Adipose tissue (tissue), 3 donors: ENCODE results near the gene NDUFA11. TPM values are rescaled to one million over a fixed set of nuclear protein-coding genes. Genes with fewer than 3 reads are reported as not detected.

Source experiments
- H3K27ac ChIP-seq: one replicate; pipeline ENCODE4 v1.5.1; 2013; ENCODE audit warnings: low read depth, low read length
- WGBS, 3 donors: extraction: QIAGEN DNeasy Blood & Tissue Kit; methylation state at CpG; one replicate each; pipeline ENCODE4 v1.1.7; 2013; 5-methylcytosine and 5-hydroxymethylcytosine counted together
- polyA plus RNA-seq, 3 donors: library from polyadenylated mRNA; stranded (reverse); fragments of 200-250 nt; gene quantifications; one replicate each; pipeline ENCODE4 v1.2.3, GENCODE V29; 2013
- donor health status: healthy with polysubstance abuse.
- donor health status: Bipolar disorder and iron deficiency.
- donor health status: healthy.

NDUFA11 gene
- polyA plus RNA-seq, 3 donors = 231 to 455 (median 364) TPM

DNA sequence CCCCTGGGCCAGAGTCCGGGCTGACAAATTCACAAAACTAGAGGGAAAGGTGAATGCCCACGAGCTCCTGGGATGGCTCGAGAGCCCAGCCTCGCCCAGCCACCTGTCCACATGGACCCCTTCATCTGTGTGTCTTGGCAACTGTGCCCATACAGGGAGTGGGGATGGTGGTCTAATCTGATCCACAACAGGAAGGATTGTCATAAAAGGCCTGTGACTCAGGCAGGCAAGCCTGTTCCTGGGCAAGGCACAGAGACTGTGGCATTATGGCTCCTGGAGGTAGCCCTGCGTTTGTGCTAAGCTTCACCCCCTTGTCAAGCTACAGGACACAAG, 30.4 kb upstream of the NDUFA11 start:
- H3K27ac ChIP-seq = no peak overlapping the region
- WGBS, 3 donors = 66 to 87% (median 84%) methylated on average over 5 of the region's 5 CpGs

DNA sequence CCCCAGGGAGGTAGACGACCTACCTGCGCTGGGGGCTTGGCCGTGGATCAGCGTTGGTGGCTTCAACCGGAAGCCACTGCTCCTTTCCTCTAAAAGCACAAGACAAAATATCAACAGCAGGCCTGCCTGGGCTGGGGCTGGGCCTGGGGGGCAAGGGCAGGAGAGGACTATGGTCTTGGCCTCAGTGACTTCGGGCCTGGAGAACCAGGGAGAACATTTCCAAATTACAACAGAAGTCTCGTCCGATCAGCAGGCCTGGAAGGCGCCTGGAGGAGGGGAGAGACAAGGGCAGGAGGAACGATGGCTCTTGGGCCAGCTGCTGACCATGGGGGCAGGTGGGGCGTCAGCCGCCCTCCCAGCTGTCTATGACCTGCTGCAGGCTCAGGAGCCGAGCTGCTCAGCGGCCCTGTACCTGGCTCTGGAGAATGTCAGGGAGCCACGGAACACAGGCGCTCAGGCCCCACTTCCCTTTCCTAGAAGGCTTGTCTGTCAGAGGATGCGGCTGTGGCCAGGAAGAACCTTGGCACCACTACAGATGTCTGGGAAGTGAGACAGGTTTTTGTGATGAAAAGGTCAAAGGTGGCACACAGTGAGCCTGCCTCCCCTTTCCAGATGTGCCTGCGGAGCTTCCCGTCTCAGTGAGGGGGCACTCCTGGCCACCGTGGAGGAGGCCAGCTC, 29.9 kb upstream of the NDUFA11 start:
- WGBS, 3 donors = 82 to 85% (median 83%) methylated on average over 20 of the region's 20 CpGs
- no peak overlapping the region for H3K27ac ChIP-seq

DNA sequence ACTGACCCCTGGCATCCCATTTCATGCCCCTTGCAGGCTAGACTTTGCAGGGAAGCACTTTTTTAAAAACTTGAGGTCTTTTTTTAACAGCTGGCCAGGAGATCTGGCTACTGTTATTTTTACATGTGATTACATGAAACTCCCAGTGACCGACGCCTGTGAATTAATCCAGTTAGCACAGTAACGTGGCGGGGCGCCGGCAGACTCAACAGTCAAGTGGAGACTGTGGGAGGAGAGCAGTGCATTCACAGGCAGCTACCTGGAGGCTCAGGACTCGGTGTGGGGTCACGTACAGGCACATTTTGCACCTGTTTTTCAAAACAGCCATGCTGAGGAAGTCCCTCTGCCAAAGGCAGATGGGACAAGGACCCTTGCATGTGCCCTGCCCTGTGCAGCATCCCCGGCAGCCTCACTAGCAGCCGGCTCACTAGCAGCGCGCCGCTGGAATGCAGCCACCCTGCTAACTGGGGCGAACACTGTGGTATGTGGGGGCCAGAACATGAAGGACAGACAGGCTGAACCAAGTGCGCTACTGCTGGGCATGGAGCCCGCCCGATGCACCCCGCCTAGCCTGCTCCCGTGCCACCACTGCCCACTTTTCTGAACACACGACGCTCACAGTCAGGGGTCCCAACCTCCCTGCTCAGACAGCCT, 29.1 kb upstream of the NDUFA11 start:
- WGBS, 3 donors = 91 to 95% (median 94%) methylated on average over 21 of the region's 21 CpGs
- no peak overlapping the region for H3K27ac ChIP-seq

- no peak overlapping the region for H3K27ac ChIP-seq
- 94 to 97% (median 96%) methylated on average over 18 of the region's 18 CpGs for WGBS, 3 donors
Measured at GRCh38 chr19:5932146-5932545, 28.6 kb upstream of the NDUFA11 start.

DNA sequence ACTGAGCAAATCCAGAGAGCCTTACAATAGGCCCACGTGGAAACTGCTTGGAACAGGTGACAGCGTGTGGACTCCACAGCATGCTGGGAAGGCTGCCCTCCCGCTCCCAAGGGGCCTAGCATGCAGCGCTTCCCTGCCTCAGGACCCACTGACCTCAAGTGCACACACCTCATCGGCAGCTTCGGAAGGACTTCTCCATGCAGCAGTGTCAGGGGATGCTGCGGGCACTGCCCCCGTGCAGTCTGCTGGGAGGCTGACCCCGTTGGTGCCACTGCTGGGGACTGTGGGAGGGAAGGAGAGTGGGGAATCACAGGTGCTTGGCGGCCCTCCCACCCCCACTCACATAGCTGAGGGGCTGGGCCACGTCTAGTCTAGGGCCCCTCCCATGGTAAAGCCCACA, 27.7 kb upstream of the NDUFA11 start:
- 87 to 93% (median 87%) methylated on average over 11 of the region's 11 CpGs for WGBS, 3 donors
- no peak overlapping the region for H3K27ac ChIP-seq

GRCh38 chr19:5929625-5930024, 26.0 kb upstream of the NDUFA11 start:
- no peak overlapping the region for H3K27ac ChIP-seq
- WGBS, 3 donors = 78 to 85% (median 83%) methylated on average over 14 of the region's 14 CpGs

DNA sequence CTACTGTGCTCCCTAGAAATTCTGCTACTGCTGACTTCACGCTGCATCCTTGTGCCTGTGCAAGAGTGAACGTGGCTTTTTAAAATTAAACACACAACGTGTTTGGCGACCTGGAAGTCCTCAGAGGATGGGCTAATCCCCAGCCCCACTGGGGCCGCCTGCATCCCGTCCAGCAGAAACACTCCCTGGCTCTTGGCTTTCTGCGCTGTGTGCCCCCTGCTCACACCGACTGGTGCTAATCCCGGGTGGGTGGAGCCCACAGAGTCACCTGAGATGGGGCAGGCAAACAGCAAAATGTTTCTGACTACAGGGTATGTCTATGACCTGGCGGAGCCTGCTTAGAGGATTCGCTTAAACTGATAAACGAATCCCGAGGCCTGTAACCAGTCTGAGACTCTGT, 25.6 kb upstream of the NDUFA11 start:
- WGBS, 3 donors = 87 to 89% (median 88%) methylated on average over 13 of the region's 13 CpGs
- H3K27ac ChIP-seq = no peak overlapping the region

DNA sequence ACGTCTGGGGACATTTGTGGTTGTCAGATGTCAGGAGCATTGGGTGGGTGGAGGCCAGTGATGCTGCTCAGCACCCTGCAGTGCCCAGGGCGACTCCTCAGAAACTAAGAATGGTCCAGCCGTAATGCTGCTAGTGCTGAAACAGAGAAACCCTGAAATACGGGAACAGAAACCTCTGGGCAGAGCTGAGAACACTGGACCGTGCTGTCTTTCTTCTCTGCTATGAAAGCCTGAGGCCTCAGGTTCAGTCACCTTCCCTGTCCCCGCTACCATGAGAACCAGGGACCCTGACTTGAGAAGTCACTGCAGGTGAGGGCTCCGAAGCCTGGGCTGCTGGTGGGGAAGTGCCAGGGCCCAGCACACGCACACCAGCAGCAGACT, 23.8 kb upstream of the NDUFA11 start:
- no peak overlapping the region for H3K27ac ChIP-seq
- 82 to 93% (median 84%) methylated on average over 8 of the region's 8 CpGs for WGBS, 3 donors

DNA sequence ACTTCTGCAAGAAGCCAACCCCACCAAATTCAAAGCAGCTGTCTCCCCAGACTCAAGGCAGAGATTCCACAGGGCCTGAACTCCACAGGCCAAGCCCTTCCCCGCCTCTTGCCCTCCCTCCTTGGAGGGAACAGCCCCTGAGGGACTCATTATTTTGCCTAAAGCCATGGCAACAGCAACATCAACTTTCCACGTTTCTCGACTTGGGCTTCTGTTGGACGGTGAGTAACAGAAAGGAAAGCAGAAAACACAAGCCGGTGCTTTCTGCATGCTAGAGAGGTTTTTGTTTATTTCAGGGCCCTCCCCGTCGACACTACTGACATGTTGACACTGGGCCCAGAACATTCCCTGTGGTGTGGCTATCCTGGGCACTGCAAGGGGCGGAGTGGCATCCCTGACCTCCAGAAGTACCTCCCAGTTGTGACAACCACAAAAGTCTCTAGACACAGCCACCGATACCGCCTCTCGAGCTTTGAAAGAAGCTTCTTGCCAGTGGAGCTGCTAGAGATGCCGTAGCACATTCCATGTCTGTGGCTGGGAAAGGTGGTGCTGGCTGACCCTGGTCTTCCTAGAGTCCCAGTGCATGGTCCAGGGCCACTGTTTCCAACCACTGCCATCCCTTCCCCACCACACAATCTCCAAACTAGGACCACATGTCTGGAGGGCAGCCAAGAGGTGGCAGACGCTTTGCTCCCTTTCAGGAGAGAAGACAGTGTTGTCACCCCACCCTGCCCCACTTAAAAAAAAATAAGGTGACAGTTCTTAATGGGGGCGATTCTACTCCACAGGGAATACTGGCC, 23.3 kb upstream of the NDUFA11 start:
- no peak overlapping the region for H3K27ac ChIP-seq
- WGBS, 3 donors = 57 to 77% (median 59%) methylated on average over 14 of the region's 14 CpGs

GRCh38 chr19:5925830-5926427, 22.3 kb upstream of the NDUFA11 start:
- H3K27ac ChIP-seq = peak overlapping the region; percentile 13
- WGBS, 3 donors = 77 to 91% (median 82%) methylated on average over 18 of the region's 18 CpGs

DNA sequence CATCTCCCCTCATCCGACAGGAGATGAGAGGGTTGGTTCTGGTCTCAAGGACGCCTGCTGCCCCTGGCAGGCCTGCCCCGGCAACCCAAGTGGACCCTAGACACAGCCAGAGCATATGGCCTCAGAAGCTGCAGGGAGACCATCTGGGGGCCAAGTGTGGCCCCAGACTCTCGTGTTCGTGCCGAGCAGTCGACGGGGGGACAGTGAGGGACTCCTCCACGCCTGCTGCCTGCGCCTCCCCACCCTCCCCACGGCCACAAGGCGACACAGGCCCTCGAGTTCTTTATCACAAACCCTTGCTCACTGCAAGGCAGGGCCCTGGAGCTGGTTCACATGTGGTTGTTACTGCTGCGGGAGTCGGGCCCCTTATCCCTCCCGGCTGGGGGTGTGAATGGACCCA, 19.8 kb upstream of the NDUFA11 start:
- H3K27ac ChIP-seq = no peak overlapping the region
- WGBS, 3 donors = 91 to 93% (median 92%) methylated on average over 16 of the region's 16 CpGs

- H3K27ac ChIP-seq = no peak overlapping the region
- 90 to 92% (median 91%) methylated on average over 12 of the region's 12 CpGs for WGBS, 3 donors
Measured at GRCh38 chr19:5922161-5922545, 18.6 kb upstream of the NDUFA11 start.

DNA sequence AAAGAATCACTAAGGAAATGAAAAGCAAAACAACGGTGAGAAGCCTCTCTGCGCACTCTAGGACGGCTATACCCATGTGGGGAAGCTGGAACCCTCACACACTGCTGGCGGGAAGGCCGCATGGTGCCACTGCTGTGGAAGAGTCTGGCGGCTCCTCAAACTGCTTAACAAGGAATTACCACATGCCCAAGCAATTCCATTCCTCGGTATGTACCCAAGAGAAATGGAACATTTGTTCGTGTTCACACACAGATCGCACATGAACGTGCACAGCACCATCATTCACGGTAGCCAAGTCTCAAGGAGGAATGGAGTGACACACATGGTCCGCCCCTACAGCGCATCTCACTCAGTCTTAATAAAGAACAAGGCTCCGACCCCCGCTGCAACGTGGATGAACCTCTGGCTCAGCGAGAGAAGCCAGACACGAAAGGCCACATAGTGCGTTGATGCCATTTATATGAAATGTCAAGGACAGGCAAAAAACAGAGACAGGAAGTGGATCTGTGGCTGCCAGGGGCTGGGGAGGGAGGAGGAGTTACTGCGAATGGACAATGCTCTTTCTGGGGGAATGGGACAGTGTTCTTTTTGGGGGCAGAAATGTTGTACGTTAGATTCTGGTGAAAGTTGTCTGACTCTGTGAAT, 18.0 kb upstream of the NDUFA11 start:
- WGBS, 3 donors = 78 to 86% (median 85%) methylated on average over 21 of the region's 21 CpGs
- no peak overlapping the region for H3K27ac ChIP-seq

- 94 to 98% (median 95%) methylated on average over 20 of the region's 20 CpGs for WGBS, 3 donors
- no peak overlapping the region for H3K27ac ChIP-seq
Measured at GRCh38 chr19:5918463-5919079, 15.0 kb upstream of the NDUFA11 start.

DNA sequence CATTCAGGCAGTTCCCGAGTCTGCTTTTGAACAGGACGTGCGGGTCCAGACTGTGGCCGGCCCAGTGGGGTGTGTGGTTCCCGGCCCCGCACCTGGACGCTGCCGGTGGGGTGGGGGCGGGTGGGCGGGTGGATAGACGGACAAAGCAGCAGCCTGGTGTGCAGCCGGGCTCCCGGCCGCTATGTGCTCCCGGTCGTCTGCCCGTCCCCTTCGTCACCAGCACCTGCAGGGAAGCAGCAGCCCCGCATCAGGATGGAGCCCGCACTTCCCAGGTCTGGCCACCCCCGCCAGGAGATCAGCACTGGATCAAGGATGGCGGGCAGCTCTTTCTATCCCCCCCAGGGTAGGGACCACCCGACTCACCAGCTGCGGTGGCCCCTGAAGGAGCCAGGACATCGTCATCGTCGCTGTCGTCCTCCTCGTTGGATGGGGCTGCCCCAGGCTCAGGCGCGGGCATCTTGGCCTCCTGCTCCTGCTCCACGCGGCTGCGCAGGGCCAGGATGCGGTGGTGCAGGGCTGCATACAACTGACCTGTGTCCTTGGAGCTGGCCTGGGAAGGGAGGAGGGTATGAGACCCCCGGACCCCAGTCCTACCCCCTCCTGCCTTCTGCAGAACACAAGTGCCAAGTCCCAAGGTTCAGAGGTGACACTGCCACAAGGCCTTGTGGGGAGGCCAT, 14.0 kb upstream of the NDUFA11 start:
- no peak overlapping the region for H3K27ac ChIP-seq
- 91 to 96% (median 92%) methylated on average over 29 to 36 of the region's 36 CpGs for WGBS, 3 donors

DNA sequence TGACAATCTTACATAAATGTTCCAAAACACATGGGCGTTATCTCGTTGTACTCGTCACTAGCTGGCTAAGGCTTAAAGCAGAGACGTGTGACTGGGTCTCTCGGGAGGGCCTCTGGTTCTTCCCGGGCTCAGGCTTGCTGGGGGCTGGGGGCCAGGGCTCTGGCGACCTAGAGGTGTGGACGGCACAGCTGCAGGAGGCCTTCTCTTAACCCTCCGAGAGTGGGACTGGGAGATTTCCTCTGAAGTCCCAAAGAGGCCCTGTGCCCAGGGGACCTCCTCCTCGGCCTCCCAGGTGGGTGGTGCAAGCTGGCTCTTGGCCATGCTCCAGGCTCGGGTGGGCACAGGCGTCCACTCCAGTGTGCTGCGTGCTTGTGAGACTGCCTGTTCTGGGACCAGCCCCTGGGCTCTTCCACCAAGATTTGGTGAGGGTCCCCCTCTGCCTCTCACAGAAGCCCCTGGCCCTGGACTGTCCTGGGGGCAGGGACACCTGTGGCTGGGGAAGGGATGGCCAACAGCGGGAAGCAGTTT, 12.7 kb upstream of the NDUFA11 start:
- WGBS, 3 donors = 50 to 70% (median 61%) methylated on average over 14 of the region's 14 CpGs
- H3K27ac ChIP-seq = no peak overlapping the region

GRCh38 chr19:5915782-5916165, 12.2 kb upstream of the NDUFA11 start:
- H3K27ac ChIP-seq = no peak overlapping the region

More at GRCh38 chr19:5915782-5916165, 12.2 kb upstream of the NDUFA11 start:
- WGBS, 3 donors = 73 to 82% (median 76%) methylated on average over 11 of the region's 11 CpGs
